ENCODE data around the gene ACCSL.

ACCSL gene

DNA sequence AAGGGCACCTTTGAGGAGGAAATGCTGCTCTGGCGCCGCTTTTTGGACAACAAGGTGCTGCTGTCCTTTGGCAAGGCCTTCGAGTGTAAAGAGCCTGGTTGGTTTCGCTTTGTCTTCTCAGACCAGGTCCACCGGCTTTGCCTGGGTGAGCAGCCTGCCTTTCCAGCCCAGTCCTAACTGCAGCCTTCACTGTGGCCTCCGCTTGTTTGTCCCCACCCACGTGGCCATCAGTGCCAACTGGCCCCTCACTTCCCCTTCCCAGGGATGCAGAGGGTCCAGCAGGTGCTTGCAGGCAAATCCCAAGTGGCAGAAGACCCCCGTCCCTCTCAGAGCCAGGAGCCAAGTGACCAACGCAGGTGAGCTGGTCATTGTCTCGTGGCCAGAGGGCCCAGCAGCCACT lies 35.7 kb downstream of the ACCSL start:
- H3K27me3 ChIP-seq (ENCODE audit: insufficient read depth, low read depth, severe bottlenecking) = peaks cover 47% of the 10 kb centered on the region
- H3K36me3 ChIP-seq = no peaks in the 10 kb centered on the region
- DNase-seq = no peak
- no peak overlapping the region for H3K4me3 ChIP-seq (ENCODE audit: low read depth, low read length)
- peaks cover 6% of the 10 kb centered on the region for H3K9me3 ChIP-seq (ENCODE audit: severe bottlenecking)
- TF ChIP-seq, protein P1, sequence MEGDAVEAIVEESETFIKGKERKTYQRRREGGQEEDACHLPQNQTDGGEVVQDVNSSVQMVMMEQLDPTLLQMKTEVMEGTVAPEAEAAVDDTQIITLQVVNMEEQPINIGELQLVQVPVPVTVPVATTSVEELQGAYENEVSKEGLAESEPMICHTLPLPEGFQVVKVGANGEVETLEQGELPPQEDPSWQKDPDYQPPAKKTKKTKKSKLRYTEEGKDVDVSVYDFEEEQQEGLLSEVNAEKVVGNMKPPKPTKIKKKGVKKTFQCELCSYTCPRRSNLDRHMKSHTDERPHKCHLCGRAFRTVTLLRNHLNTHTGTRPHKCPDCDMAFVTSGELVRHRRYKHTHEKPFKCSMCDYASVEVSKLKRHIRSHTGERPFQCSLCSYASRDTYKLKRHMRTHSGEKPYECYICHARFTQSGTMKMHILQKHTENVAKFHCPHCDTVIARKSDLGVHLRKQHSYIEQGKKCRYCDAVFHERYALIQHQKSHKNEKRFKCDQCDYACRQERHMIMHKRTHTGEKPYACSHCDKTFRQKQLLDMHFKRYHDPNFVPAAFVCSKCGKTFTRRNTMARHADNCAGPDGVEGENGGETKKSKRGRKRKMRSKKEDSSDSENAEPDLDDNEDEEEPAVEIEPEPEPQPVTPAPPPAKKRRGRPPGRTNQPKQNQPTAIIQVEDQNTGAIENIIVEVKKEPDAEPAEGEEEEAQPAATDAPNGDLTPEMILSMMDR (IDR thresholded peaks at IDR 0.05; ENCODE audit: low read depth, low read length) = no peak
- no peak overlapping the region for H3K27ac ChIP-seq

DNA sequence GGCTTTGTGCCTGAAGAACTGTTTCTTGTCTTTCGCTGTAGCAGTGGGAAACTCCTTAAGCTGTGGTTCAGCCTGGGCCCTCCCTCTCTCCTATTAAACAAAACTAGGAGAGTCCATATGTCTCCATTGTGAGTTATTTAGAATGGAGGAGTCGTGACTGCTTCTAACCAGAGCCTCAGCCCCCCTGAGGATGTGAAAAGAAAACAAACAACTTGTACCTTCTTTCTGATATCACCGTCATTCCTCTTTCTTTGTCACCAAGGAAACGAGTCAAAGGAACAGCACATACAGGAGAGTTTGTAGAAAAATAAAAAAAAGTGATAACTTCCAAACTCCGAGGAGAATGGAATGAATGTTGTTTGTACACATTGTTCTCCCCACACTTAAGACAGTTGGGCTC lies 36.1 kb downstream of the ACCSL start:
- DNase-seq = no peak
- Histone ChIP-seq H3K4me3 (ENCODE audit: low read depth, low read length) (no peak overlapping the region), H3K36me3 (no peaks in the 10 kb centered on the region), H3K9me3 (ENCODE audit: severe bottlenecking) (peaks cover 6% of the 10 kb centered on the region), H3K27me3 (ENCODE audit: insufficient read depth, low read depth, severe bottlenecking) (peaks cover 42% of the 10 kb centered on the region), H3K27ac (no peak overlapping the region)
- TF ChIP-seq, protein P1 (IDR thresholded peaks at IDR 0.05; ENCODE audit: low read depth, low read length) = no peak

DNA sequence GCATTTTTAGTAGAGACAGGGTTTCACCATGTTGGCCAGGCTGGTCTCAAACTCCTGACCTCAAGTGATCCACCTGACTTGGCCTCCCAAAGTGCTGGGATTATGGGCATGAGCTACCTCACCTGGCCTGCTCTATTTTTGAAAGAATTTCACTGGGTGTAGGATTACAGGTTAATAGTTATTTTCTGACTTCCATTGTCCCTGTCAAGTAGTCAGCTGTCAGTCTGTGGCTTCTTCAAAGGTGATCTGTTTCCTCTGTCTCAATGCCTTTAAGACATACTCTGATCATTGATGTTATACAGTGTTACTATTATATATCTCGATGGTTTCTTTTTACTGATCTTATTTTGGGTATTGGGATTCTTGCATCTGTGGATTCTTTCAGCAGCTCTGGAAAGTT lies 37.5 kb downstream of the ACCSL start:
- H3K9me3 ChIP-seq (ENCODE audit: severe bottlenecking) = peaks cover 6% of the 10 kb centered on the region
- TF ChIP-seq, protein P1 (IDR thresholded peaks at IDR 0.05; ENCODE audit: low read depth, low read length) = no peak
- no peak overlapping the region for H3K4me3 ChIP-seq (ENCODE audit: low read depth, low read length)
- H3K27ac ChIP-seq = no peak overlapping the region
- no peak for DNase-seq
- H3K27me3 ChIP-seq (ENCODE audit: insufficient read depth, low read depth, severe bottlenecking) = peaks cover 29% of the 10 kb centered on the region
- H3K36me3 ChIP-seq = no peaks in the 10 kb centered on the region

- TF ChIP-seq, protein P1 (IDR thresholded peaks at IDR 0.05; ENCODE audit: low read depth, low read length) = no peak
- Histone ChIP-seq H3K27ac (no peak overlapping the region), H3K27me3 (ENCODE audit: insufficient read depth, low read depth, severe bottlenecking) (peaks cover 14% of the 10 kb centered on the region), H3K4me3 (ENCODE audit: low read depth, low read length) (no peak overlapping the region), H3K9me3 (ENCODE audit: severe bottlenecking) (peaks cover 6% of the 10 kb centered on the region), H3K36me3 (no peaks in the 10 kb centered on the region)
- DNase-seq = no peak
These were observed 40.6 kb downstream of the ACCSL start for GRCh38 chr11:44088377-44088776.

DNA sequence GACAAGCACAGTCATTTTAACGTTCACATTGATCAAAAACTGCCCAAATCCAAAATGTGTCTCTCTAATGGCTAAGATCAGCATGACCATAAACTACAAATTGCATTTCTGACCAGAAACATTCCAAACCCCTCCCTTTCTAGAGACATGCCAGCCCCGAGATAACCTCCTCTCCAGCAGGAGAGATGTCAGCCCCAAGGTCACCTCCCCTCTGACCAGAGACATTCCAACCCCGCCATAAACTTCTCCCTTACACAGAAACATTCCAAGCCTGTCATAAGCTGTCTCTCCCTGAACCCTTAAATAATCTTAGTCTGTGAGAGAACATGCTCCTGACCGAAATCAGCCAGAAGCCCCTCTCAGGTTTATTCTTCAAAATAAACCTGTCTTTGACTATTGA lies 41.1 kb downstream of the ACCSL start:
- TF ChIP-seq, protein P1 (IDR thresholded peaks at IDR 0.05; ENCODE audit: low read depth, low read length) = no peak

GRCh38 chr11:44090539-44090938 lies 42.8 kb downstream of the ACCSL start:
- Histone ChIP-seq H3K27me3 (ENCODE audit: insufficient read depth, low read depth, severe bottlenecking) (peaks cover 7% of the 10 kb centered on the region), H3K9me3 (ENCODE audit: severe bottlenecking) (peaks cover under 1% of the 10 kb centered on the region), H3K27ac (no peak overlapping the region), H3K36me3 (no peaks in the 10 kb centered on the region), H3K4me3 (ENCODE audit: low read depth, low read length) (no peak overlapping the region)
- TF ChIP-seq, protein P1 (IDR thresholded peaks at IDR 0.05; ENCODE audit: low read depth, low read length) = no peak
- no peak for DNase-seq

More for the DNA sequence above, 41.1 kb downstream of the ACCSL start:
- Histone ChIP-seq H3K27ac (no peak overlapping the region), H3K9me3 (ENCODE audit: severe bottlenecking) (peaks cover 6% of the 10 kb centered on the region), H3K27me3 (ENCODE audit: insufficient read depth, low read depth, severe bottlenecking) (peaks cover 14% of the 10 kb centered on the region), H3K36me3 (no peaks in the 10 kb centered on the region), H3K4me3 (ENCODE audit: low read depth, low read length) (no peak overlapping the region)
- no peak for DNase-seq

All from WERI-Rb-1 (cell line).